Measurements from ENCODE around the gene PANX2. TPM values are rescaled to one million over a fixed set of nuclear protein-coding genes. Genes with fewer than 3 reads are reported as not detected.

Gene PANX2
- total RNA-seq, 1 experiment from 2014 or later = 1.1 TPM

- DNase-seq (ENCODE audit: low spot score) = no peak
These were observed 57.2 kb downstream of the PANX2 start for GRCh38 chr22:50227579-50228215.

DNA sequence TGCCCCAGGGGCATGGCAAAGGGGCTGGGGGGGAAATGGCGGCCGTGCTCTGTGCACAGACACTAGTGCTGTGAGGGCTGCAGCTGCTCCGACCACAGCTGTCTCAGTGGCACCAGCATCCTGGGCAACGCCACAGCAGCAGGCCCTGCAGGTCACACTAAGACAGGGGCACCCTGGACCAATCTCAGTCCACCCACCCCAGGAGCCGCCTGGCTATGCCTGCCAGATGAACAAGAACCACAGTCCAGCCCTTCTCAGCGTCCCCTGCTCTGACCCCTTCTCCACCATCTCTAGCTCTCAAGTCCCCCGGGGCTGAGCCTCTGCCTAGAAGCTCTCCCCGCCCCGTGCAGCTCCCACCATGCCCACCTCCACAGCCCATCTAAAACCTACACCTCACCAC is 57.8 kb downstream of the PANX2 start:
- no peak for DNase-seq (ENCODE audit: low spot score)

- DNase-seq (ENCODE audit: low spot score) = no peak
These were observed 58.8 kb downstream of the PANX2 start for GRCh38 chr22:50229370-50229769.

Other genes starting within 250 kb of the PANX2 start
- 161 and 183 TPM in 2 replicates for gene PIM3, start 210.0 kb upstream of the PANX2 start, total RNA-seq (2014; rRNA removed; shearing (Covaris generic))
- gene IL17REL, start 158.0 kb upstream of the PANX2 start, total RNA-seq (2014; rRNA removed; shearing (Covaris generic)) = 0.03 and 0.13 TPM in 2 replicates
- gene TTLL8, start 112.4 kb upstream of the PANX2 start, total RNA-seq (2014; rRNA removed; shearing (Covaris generic)) = not detected in 2 replicates
- gene MLC1, start 85.3 kb upstream of the PANX2 start, total RNA-seq (2014; rRNA removed; shearing (Covaris generic)) = not detected in 2 replicates
- gene MOV10L1, start 80.7 kb upstream of the PANX2 start, total RNA-seq (2014; rRNA removed; shearing (Covaris generic)) = not detected in 2 replicates
- 75.2 and 82.3 TPM in 2 replicates for gene TRABD, start 15.2 kb downstream of the PANX2 start, total RNA-seq (2014; rRNA removed; shearing (Covaris generic))
- gene SELENOO, start 30.3 kb downstream of the PANX2 start, total RNA-seq (2014; rRNA removed; shearing (Covaris generic)) = 65.3 and 79.4 TPM in 2 replicates
- gene TUBGCP6, start 74.3 kb downstream of the PANX2 start, total RNA-seq (2014; rRNA removed; shearing (Covaris generic)) = 30.8 and 32.2 TPM in 2 replicates
- gene HDAC10, start 80.5 kb downstream of the PANX2 start, total RNA-seq (2014; rRNA removed; shearing (Covaris generic)) = 62.6 and 63.3 TPM in 2 replicates
- gene MAPK12, start 91.0 kb downstream of the PANX2 start, total RNA-seq (2014; rRNA removed; shearing (Covaris generic)) = 6.6 and 6.7 TPM in 2 replicates
- 1.6 and 2.2 TPM in 2 replicates for gene MAPK11, start 99.6 kb downstream of the PANX2 start, total RNA-seq (2014; rRNA removed; shearing (Covaris generic))
- 247 and 252 TPM in 2 replicates for gene PLXNB2, start 136.9 kb downstream of the PANX2 start, total RNA-seq (2014; rRNA removed; shearing (Covaris generic))
- gene DENND6B, start 156.3 kb downstream of the PANX2 start, total RNA-seq (2014; rRNA removed; shearing (Covaris generic)) = 4.5 and 5.2 TPM in 2 replicates
- gene PPP6R2, start 172.6 kb downstream of the PANX2 start, total RNA-seq (2014; rRNA removed; shearing (Covaris generic)) = 54.1 and 56.7 TPM in 2 replicates